CD4-positive, alpha-beta T cell (primary cell): ENCODE measurements around the gene RGP1. TPM values are rescaled to one million over a fixed set of nuclear protein-coding genes. Genes with fewer than 3 reads are reported as not detected.

Experiments used
- ATAC-seq: fragments of 200-7000 bp; cut with Tn5 transposase; one replicate; pipeline ENCODE4 v1.10.0; 2022; ENCODE audit warnings: mild to moderate bottlenecking; ENCODE audit not compliant: poor library complexity
- CTCF ChIA-PET: fragments of 350-600 bp; sonication (Branson Sonifier 250); formaldehyde crosslinking; loops from one replicate; lab custom pipeline; 2021; ENCODE audit warnings: antibody characterized with exemption, inconsistent platforms; lab: Charles Lee
- POLR2A ChIA-PET: fragments of 350-600 bp; sonication (Branson Sonifier 250); formaldehyde crosslinking; loops from one replicate; lab custom pipeline; 2021; ENCODE audit warnings: antibody characterized with exemption, inconsistent platforms; lab: Charles Lee
- DNase-seq, 14 experiments: peaks; one replicate each; pipeline ENCODE4 v3.0.0-alpha.2; 2013 to 2020; ENCODE audit warnings: mixed read lengths in 2 of 14
- H3K27ac ChIP-seq, 2 donors: one replicate each; pipeline versions ENCODE4 v1.5.1 to v1.7.0; 2013; ENCODE audit warnings: low read length in 2 of 2, low read depth in 1 of 2, mild to moderate bottlenecking in 1 of 2
- H3K27me3 ChIP-seq, 2 experiments: 1 replicate in 1 of 2; 2 replicates in 1 of 2; pipeline versions ENCODE4 v1.6.1 to v1.7.0; 2013; ENCODE audit warnings: low read length in 2 of 2, control low read depth in 1 of 2, mild to moderate bottlenecking in 1 of 2, moderate library complexity in 1 of 2; ENCODE audit not compliant: insufficient read depth in 2 of 2, control insufficient read depth in 1 of 2
- H3K36me3 ChIP-seq: one replicate; pipeline ENCODE4 v1.6.1; 2013; ENCODE audit warnings: low read length, control low read depth; ENCODE audit not compliant: insufficient read depth
- H3K4me1 ChIP-seq: one replicate; pipeline ENCODE4 v1.6.1; 2013; ENCODE audit warnings: low read length, control low read depth; ENCODE audit not compliant: insufficient read depth
- H3K4me3 ChIP-seq: one replicate; pipeline ENCODE4 v1.5.1; 2013; ENCODE audit warnings: mild to moderate bottlenecking, low read length, moderate library complexity
- H3K9me3 ChIP-seq, 2 experiments: 1 replicate in 1 of 2; 2 replicates in 1 of 2; pipeline versions ENCODE4 v1.6.1 to v1.7.0; 2013; ENCODE audit warnings: low read length in 2 of 2, mild to moderate bottlenecking in 2 of 2, control low read depth in 1 of 2, moderate library complexity in 1 of 2; ENCODE audit not compliant: control insufficient read depth in 1 of 2, insufficient read depth in 1 of 2
- H3K27ac Mint-ChIP-seq: one replicate; pipeline ENCODE4 v1.8.0; 2020; ENCODE audit warnings: mixed read lengths
- H3K27me3 Mint-ChIP-seq: one replicate; pipeline ENCODE4 v1.8.0; 2021; ENCODE audit warnings: mixed read lengths
- H3K36me3 Mint-ChIP-seq: one replicate; pipeline ENCODE4 v1.8.0; 2021; ENCODE audit warnings: low read depth, mixed read lengths
- H3K4me1 Mint-ChIP-seq: one replicate; pipeline ENCODE4 v1.8.0; 2021; ENCODE audit warnings: low read depth, mixed read lengths
- H3K4me3 Mint-ChIP-seq: one replicate; pipeline ENCODE4 v1.8.0; 2020; ENCODE audit warnings: mild to moderate bottlenecking, mixed read lengths
- H3K9me3 Mint-ChIP-seq: one replicate; pipeline ENCODE4 v1.8.0; 2020; ENCODE audit warnings: mixed read lengths
- intact Hi-C, 2 experiments: fragments of 100-400 bp; cut with DNase I in 1 of 2; cut with micrococcal nuclease in 1 of 2; formaldehyde crosslinking; loops; one replicate each; pipeline versions ENCODE4 v1.15.1 to v1.9.0; 2023 to 2025; cut with DNase I, micrococcal nuclease
- total RNA-seq, 174 experiments: library from RNA in 2 of 174; stranded (reverse) in 2 of 174; gene quantifications; one replicate each; pipeline ENCODE4 v1.2.3 and lab custom pipeline; 2021 to 2026
- TF ChIP-seq, protein P1 (sequence below): fragments of 200-600 bp; IDR thresholded peaks from one replicate; pipeline ENCODE4 v1.8.0; 2022; ENCODE audit warnings: antibody characterized with exemption, mild to moderate bottlenecking

The RGP1 gene
- total RNA-seq, 2 experiments from 2014 or later = 12.6 to 13.1 TPM

- Histone ChIP-seq H3K27me3 (no peaks in the 10 kb centered on the region), H3K27ac (no peak overlapping the region), H3K9me3 (no peaks in the 10 kb centered on the region), H3K36me3 (peaks cover 9% of the 10 kb centered on the region), H3K4me1 (peaks cover 4% of the 10 kb centered on the region), H3K4me3 (no peak overlapping the region)
- Mint-ChIP-seq H3K4me3 (no peak overlapping the region), H3K36me3 (no peaks in the 10 kb centered on the region), H3K4me1 (peaks cover 31% of the 10 kb centered on the region), H3K27ac (no peak overlapping the region), H3K27me3 (no peaks in the 10 kb centered on the region), H3K9me3 (no peaks in the 10 kb centered on the region)
- no peak for DNase-seq
- ChIA-PET CTCF (no interaction called here), POLR2A (interaction anchor here (1.7 kb wide), 1 partner anchor 19 kb away, joined by 9 read pairs; the partner anchor contains the start of genes GBA2 and RGP1)
- no peak for ATAC-seq
- TF ChIP-seq, protein P1, sequence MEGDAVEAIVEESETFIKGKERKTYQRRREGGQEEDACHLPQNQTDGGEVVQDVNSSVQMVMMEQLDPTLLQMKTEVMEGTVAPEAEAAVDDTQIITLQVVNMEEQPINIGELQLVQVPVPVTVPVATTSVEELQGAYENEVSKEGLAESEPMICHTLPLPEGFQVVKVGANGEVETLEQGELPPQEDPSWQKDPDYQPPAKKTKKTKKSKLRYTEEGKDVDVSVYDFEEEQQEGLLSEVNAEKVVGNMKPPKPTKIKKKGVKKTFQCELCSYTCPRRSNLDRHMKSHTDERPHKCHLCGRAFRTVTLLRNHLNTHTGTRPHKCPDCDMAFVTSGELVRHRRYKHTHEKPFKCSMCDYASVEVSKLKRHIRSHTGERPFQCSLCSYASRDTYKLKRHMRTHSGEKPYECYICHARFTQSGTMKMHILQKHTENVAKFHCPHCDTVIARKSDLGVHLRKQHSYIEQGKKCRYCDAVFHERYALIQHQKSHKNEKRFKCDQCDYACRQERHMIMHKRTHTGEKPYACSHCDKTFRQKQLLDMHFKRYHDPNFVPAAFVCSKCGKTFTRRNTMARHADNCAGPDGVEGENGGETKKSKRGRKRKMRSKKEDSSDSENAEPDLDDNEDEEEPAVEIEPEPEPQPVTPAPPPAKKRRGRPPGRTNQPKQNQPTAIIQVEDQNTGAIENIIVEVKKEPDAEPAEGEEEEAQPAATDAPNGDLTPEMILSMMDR = no peak
- intact Hi-C loops = no loop called here
These were observed 17.9 kb downstream of the RGP1 start for GRCh38 chr9:35766997-35767396.

DNA sequence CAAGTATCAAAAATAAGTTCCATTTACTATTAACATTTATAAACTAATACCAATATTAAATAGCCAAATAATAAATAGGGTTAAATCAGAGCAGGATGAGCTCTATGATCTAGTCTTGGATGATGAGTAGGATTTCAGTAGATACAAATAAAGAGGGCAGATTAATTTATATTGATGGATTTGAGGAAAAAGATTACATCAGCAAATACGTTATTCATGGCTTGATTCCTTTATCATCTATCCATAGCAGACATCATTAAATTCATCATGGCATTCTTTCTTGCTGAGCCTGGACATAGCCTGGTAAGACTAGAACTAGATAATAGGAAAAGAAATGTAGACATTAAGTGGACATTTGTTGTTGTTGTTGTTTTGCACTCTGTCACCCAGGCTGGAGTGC, 18.4 kb downstream of the RGP1 start:
- no peaks in the 10 kb centered on the region for H3K27me3 Mint-ChIP-seq
- peaks cover 13% of the 10 kb centered on the region for H3K36me3 ChIP-seq
- no peaks in the 10 kb centered on the region for H3K9me3 ChIP-seq
- TF ChIP-seq, protein P1 = no peak
- no peaks in the 10 kb centered on the region for H3K9me3 Mint-ChIP-seq
- ChIA-PET POLR2A (interaction anchor here (1.7 kb wide), 1 partner anchor 19 kb away, joined by 9 read pairs; the partner anchor contains the start of genes GBA2 and RGP1), CTCF (interaction anchor here (1.0 kb wide), 1 partner anchor 23 kb away, joined by 4 read pairs; no protein-coding TSS in a partner anchor)
- peaks cover 26% of the 10 kb centered on the region for H3K4me1 Mint-ChIP-seq
- H3K27me3 ChIP-seq = no peaks in the 10 kb centered on the region
- H3K4me3 Mint-ChIP-seq = no peak overlapping the region
- no peak overlapping the region for H3K4me3 ChIP-seq
- no peak overlapping the region for H3K27ac ChIP-seq
- intact Hi-C loops = no loop called here
- DNase-seq = no peak
- no peak overlapping the region for H3K27ac Mint-ChIP-seq
- ATAC-seq = no peak
- H3K4me1 ChIP-seq = peaks cover 4% of the 10 kb centered on the region
- no peaks in the 10 kb centered on the region for H3K36me3 Mint-ChIP-seq

DNA sequence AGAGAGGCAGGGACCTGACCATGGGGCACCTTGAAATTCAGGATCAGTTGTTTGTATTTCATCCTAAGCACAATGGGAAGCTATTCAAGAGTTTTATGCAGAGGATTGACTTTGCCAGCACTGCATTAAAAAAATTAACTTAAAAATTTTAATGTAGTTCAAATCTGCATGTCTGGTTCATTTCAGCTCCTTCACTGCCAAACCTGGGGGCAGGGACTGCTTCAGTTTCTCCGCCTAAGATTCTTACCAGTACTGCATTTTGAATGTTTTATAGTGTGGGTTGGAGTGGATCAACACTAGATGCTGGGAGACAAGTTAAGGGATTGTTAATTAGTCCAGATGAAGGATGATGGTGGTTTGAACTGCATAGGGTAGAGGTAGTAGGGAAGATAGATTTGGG, 20.7 kb downstream of the RGP1 start:
- H3K36me3 ChIP-seq = peaks cover 13% of the 10 kb centered on the region
- no peak overlapping the region for H3K4me3 Mint-ChIP-seq
- no peaks in the 10 kb centered on the region for H3K9me3 Mint-ChIP-seq
- intact Hi-C loops = no loop called here
- H3K4me3 ChIP-seq = no peak overlapping the region
- H3K36me3 Mint-ChIP-seq = no peaks in the 10 kb centered on the region
- CTCF ChIA-PET = interaction anchor here (0.7 kb wide), 1 partner anchor 13 kb away, joined by 3 read pairs; no protein-coding TSS in a partner anchor
- DNase-seq = no peak
- no peak overlapping the region for H3K27ac ChIP-seq
- H3K9me3 ChIP-seq = no peaks in the 10 kb centered on the region
- no peak for ATAC-seq
- H3K4me1 ChIP-seq = peaks cover 4% of the 10 kb centered on the region
- H3K4me1 Mint-ChIP-seq = peaks cover 22% of the 10 kb centered on the region
- no peaks in the 10 kb centered on the region for H3K27me3 ChIP-seq
- H3K27ac Mint-ChIP-seq = no peak overlapping the region
- TF ChIP-seq, protein P1 = no peak
- POLR2A ChIA-PET = interaction anchor here (0.6 kb wide), 1 partner anchor 237 kb away, joined by 3 read pairs; no protein-coding TSS in a partner anchor
- no peaks in the 10 kb centered on the region for H3K27me3 Mint-ChIP-seq
